GF-D8 (cell line): ENCODE data around the gene COL4A6.

Experiments
- DNase-seq: peaks from one replicate; lab custom pipeline; 2025; lab: John Stamatoyannopoulos, UW

COL4A6 gene

DNA sequence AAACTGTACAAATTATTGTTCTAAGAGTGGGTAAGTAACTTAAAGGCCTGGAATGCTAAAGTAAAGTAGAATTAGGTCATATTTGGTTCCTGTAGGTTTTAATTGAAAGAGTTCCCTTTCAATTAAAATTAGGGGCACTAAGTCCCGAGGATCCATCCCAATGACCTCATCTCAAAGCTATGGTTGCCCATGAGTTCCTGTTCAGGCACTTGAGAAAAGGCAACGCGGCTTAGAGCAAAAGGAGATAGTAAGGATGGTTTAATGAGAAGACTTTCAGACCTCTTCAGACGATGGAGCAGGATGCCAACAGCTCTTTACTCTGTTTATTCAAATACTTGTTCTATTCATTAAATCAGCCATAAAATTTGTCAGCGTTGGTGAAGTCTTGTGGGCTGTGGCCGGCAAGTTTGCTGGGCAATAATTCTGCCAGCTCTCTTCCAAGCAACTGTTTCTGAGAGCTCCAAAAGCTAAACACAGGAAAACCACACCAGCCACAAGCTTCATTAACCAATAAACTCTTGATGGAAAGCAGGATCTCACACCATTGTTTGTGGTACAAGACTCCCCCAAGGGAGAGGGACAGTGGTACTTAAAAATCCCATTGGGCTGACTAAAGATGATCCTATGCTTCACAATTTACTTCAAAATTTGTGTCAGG lies 167.4 kb downstream of the COL4A6 start:
- no peak for DNase-seq

DNA sequence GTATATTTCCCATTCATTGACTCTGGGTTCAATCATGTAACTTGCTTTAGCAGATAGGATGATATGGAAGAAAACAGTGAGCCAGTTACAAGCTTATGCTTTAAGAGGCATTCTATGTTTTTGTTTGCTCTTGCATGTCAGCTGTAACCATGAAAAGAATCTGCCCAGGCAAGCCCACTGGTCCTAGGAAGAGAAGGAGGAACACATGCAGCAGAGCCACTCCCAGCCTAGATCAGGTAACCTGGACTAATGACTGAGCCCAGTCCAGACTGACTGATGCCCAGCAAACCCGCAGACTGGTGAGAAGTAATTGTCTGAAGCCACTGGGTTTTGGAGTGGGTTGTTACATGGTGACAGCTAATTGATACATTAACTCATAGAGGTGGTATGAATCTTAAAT lies 167.9 kb downstream of the COL4A6 start:
- DNase-seq, result no peak

DNA sequence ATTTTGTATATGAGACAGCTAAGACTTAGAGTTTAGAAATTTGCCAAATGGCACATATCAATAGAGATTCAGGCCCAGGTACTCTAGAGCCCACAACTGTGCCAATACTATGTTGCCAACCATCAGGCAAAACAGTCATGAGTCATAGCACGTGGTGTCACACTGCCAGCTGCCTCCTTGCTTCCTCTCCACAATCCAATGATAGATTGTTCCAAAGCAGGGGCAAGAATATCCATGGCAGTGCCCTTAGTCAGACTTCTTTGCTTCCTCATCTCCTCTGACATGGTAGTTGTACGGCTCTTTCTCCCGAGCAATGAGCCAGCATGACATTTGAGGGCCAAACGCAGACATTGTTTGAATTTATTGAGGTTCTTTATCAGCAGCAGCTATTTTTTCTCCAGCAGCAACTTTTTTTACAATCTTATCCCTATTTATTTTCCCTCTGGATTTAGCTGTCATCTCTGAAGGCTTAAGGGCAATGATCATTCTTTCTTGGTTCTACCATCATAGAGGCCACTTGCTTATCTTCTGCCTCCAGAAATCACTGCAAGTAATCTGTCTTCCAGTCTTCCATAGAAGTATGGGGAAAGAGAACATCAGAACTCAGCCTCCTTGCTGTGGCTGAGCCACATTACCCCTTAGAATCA lies 169.7 kb downstream of the COL4A6 start:
- no peak for DNase-seq

DNA sequence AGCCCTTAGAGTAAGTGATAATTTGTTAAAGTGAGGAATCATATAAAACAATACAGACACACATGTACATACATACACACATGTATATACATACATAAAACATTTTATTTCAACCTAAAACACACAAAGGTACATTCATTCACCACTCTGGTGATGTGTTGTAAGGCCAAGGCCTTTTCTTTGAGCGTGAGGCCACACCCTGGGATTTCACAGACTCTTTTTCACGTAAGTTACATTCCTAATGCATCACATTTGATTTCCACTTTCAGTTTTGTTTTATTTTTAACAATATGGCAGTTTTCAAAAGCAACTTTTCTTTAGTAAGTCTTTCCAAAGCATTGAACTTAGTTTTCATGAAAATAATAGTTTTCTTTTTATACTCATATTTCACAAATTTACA lies 170.7 kb downstream of the COL4A6 start:
- DNase-seq, result no peak

DNA sequence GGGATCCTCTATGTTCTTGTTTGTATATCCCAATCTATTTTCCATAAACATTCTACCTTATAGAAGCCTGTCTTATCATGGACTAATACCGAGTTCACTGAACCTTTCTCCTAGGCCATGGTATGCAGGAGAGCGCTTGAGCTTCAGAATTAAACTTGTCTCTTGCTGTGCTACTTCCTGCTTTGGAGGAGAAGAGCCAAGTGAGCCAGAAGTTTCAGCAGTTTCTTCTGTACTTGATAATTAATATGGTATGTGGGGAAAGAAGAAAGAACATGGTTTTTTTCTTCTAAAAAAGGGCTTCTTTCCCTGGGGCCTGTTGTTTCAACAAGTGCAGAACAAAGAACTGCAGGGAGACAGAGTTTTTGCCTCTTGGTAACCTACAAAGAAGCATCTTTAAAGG lies 173.8 kb downstream of the COL4A6 start:
- DNase-seq, result no peak

DNA sequence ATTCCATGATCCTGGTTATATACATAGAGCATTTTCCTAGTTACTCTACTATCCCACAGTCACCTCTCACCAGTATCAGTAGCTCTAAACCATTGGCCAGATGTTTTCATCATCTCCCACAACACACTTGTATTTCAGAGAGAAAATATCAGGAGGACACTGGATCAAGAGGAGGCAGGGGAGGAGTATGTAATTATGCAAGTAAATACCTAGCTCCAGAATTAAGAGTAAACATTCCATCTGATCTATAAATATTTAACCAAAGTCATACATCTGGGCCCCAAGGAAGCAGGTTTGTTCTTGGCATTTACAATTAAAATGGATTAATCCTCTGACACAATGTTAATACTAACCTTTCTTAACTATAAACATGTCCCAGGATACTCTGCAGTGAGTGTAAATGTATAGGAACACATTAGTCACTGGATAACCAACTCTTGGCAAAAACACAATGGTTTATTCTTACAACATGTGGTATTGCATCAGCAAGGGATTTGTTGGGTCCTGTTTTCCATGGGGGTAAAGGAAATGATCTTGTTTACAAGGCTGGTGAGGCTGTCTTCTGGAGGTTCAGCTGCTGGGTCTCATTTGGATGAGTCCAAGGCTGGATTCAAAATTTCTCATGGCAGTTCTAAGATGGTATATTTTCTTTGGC lies 176.5 kb downstream of the COL4A6 start:
- DNase-seq, result no peak

DNA sequence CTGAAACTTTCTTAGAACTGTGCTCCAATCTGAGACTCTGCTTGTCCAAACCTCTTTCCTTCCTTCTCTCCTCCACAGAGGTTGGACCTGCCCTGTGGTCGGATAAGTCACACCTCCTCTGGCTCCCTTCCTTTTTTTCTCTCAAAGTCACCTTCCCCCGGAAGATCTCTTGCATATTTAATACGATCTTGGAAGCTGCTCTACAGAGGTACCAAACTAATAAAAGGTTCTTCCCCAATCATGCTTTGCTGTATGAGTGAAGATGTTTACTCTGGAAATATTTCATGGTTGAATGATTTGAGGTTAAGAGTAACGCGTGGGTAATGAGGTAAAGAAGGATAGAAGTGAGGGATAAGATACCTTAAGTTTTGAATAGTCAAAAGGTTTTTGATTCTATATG lies 180.7 kb downstream of the COL4A6 start:
- no peak for DNase-seq

DNA sequence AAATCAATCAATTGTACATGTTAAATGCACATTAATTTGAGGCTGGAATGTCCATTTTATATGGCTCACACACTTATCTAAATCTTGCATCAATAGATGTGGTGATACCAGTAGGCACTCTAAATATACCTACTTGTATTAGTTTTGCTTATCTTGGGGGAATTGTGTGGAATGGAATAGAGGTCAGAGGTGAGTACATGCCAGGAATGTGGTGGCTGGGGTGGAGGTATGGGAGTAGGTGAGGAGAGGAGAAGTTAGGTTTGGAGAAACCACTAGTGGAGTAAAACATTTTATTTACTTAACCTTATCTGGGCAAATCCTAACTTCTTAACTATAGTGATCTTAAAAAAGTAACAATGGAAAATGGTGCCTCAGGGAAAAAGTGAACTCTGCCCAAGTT lies 183.6 kb downstream of the COL4A6 start:
- DNase-seq, result no peak

DNA sequence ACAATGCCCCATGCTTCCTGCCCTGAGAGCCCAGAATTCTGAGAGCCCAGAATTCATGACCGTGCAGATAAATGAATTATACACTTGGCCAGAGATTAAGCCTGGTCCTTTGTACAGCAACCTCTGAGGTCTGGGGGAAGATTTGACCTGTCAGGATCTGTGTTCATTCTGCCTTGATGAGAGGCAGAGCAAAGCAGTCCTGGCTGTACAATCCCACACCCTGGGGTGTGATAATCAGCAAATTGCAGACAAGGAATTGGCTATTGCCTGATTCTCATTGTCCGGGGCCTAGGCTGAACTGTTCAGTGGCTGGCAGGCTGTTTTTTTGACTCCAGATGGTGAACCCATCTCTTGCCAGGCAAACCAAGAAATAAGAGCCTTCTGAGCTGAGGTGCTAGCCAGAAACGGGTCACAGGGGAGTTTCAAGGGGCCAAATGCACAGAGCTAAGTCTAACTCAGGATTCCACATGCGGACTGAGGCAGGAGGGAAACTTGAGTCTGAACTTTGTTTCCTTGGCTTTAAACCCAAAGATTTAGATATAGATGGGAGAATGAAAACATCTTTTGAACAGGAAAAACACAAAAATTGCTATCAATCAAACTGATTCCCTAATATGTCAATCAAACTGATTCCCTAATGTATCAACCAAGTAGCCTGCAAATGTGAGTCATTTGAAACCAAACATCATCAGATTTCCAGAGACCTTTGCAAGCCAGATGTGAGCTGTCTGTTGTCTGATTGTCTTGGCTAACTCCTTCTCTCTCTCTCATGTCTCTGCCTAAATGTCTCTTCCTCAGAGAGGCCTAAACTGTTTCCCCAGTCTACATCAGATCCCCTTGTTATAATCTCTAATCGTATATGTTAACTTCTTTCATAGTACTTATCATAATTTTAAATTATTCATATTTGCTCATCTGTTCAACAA lies 187.3 kb downstream of the COL4A6 start:
- DNase-seq, result no peak

DNA sequence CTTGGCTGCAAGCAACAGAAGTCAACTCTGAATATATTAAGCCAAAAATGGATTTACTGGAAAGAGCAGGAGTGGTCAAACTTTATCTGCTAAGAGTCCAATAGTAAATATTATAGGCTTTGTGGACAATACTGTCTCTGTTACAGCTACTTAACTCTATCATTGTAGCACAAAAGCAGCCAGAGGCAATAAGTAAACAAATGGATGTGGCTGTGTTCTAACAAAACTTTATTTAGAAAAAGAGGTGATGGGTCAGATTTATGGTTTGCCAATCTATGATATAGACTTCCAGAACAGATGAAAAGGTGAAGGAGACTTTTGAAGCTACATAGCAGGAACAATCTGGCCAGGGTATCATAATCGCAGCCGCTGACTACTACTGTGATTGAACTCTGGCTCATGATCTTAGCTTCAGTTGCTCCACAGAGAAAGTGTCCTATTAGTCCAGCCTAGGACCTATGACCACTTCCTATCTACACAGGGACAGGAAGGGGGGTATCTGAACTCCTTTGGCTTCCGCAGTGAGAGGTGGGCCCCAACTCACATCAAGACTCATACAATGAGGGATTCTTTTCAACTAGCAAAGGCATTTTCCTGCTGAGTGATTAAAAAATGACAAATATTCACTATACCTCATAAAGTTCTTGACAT lies 191.8 kb downstream of the COL4A6 start:
- DNase-seq, result no peak

DNA sequence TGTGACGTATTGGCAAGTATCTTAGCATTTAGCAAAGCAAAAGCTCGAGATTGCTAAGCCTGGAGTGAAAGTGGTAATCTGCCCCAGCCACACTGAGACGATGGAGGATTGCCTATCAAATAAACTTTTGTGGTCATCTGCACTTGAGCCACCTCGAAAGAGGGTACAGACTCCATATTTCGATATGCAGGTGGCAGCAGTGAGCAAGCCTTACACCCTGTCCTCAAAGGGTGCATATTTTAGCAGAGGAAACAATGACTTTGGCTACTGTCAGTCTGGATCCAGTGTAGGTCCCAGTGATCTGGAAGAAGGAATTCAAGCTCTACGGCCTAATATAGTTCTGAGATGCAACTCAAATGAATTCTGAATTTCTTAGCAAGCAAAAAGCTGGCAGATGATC lies 192.8 kb downstream of the COL4A6 start:
- no peak for DNase-seq

DNA sequence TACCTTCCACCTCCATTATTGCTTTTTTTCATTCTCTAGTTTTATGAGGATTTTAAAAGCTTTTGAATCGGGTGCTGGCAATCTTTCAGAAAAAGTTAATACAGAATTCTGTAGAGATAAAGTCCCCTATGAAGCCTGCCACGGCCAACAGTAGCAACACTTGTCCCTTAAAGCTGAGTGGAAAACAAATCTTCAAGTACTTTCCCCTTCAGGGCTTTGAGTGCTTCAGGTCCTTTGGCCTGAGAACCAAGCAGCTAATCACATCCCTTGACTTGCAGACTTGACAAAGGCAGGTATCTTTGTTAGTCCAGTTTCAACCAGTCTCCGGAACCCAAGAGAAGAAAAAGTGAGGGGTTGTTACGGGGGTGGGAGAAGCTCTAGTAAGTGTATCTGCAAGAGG lies 202.2 kb downstream of the COL4A6 start:
- DNase-seq, result no peak

DNA sequence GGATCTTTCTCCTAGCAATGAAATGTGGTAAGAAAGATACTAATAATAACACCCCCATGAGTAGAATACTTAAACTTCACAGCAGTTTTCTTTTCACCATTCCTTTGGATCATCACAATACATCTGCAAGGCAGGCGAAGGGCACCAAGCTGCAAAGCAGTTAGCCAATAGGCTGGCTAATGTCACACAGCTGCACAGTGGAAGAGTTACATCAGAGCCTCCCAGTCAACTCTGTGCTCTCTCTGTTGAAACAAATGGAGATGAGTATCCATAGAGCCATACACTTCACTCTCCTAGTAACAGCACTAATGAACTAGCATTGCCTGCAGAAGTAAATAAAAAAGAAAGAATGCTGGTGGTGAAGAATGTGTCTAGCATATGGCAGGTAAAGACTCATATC lies 207.6 kb downstream of the COL4A6 start:
- DNase-seq, result no peak

DNA sequence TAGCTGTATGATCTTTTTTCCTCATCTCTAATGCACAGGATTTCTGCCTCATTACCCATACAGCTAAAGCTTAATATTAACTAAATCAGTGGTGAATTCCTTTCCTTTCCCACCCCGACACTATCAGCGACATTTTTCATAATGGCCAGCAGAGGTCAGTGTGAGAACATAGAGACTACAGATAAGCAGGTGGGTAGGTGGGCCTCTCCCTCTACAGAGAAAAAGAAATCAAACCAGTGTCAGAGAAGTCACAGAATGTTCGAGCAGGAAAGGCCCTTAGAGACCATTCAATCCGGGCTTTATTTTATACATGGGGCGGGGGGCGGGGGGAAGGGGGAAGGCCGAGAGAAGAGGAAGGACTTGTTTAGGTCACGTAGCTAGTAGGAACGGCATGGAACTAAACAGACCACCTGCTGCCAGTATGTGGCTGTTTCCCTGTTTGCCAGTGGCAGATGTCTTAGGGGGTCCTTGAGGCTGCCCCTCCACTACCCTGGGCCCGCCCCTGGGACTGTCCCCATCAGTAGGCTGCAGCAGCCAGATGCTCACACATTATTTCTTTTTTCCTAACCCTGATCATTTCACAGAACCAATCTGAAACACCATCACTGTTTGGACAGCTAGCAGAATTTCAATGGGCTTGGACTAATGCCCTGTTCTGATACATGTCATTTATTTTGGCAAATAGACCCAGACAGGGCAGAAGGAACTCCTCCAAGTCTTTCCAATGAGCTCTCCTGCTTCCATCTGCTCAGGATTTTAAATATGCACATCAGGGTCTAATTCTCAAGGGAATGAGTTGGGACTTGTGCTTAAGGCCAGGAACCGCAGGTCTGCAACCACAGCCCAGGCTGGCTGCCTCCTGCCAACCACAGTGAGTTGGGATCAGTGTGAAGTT lies 213.2 kb downstream of the COL4A6 start:
- DNase-seq, result no peak

DNA sequence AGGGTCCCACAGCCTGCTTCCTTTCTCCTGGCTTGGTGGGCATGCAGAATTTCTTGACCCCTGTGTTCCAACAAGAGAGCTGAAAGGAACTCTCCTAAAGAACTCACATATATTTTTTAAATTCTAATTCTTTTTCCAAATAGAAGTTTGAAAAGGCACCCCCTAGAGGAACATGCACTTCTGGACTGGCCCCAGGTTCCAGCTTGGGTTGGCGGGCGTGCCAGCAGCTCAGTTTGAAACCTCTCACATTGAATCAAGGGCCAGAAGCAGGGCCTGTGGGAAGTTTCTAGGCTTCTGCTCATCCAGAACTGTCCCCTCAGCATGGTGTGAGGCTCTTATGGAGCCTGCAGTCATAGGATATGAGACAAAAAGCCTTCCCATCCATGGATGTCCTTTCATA lies 214.0 kb downstream of the COL4A6 start:
- DNase-seq, result no peak

DNA sequence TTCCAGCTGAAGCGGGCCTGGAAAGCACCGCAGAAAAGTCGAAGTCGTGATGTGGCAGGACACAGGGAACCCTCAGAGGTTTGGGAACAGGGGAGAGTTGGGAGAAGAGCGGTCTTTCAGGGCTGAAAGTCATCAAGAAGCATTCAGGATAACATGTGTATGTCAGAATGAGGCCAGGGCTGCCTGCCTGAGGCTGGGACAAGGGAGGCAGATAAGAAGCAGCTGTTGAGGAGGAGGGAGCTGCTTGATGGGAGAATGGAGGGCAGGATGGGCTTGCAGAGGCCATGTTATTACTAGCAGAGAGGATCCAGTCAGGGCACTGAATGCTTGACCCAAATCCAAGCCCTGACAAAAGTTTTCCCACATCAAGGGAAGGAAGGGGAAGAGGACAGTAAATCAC lies 214.6 kb downstream of the COL4A6 start:
- DNase-seq, result no peak

DNA sequence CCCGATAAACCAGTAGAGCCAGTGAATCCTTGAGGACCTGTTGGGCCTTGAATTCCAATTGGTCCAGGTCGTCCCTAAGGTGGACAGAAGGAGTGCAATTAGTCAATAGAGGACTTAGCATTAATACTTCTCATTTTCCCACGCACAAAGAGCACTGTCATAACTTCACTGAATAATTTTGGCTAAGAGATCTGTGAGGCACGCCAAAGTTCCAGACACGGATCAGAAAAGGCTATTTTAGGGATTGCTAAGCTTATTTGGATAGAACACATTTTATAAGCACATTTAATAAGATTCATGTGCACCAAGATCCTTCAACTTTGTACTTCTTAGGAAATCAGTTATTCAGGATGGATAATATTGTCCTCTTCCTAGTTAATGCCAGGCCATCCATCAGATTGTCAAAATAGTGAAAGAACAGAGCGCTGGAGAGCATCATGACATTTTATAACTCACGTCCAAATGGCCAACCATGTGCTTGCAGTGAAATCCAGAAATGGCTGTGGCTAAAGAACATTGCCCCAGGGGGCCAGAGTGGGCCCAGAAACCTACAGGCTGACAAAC lies 216.8 kb downstream of the COL4A6 start:
- DNase-seq, result no peak

DNA sequence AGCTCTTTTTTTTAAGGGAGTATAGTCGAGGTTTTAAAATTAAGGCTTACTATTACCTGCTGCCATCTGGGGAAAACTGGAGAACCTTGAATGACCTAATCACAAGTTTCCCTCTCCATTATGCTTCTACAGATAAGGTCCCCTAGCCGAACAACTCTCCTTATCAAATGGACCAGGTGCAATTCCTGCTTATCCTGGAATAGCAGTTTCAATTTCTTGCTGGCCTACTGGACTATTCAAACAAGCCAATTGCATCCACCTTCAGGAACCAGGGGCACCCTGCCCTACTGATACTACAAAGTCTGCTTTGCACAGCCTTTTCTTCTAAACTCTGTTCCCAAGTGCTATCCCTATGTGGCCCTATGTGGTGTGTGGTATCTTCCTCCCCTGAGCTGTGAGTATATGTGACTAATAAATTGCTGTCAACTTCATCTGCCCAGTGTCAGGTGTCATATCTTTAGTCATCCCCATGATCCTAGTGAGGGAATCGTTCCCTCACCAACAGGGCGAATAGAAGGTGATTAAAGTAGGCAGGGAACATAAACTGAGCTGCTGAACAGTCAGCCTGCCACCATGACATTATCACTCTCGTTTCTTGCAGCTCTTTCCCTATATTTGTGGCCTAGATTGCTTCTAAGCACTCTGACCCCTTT lies 218.1 kb downstream of the COL4A6 start:
- DNase-seq, result no peak

DNA sequence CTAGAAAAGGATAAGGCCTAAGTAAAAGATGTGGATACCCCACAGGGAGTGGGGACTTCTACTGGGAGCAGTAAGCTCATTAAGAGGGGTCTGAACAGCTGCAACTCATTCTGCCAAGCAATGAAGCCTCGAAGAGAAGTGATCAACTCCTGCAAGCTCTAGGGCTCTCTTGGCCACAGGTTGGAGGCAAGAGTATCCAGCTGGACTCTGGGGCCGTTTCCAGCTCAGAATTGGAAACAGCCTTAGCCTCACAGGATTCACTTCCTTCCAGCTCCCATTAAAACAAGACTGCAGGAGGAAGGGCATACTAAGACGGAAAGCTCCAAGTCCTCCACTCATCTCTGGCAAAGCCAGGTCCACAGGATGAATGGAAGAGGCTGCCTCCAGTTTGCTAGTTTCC lies 220.3 kb downstream of the COL4A6 start:
- DNase-seq, result no peak

DNA sequence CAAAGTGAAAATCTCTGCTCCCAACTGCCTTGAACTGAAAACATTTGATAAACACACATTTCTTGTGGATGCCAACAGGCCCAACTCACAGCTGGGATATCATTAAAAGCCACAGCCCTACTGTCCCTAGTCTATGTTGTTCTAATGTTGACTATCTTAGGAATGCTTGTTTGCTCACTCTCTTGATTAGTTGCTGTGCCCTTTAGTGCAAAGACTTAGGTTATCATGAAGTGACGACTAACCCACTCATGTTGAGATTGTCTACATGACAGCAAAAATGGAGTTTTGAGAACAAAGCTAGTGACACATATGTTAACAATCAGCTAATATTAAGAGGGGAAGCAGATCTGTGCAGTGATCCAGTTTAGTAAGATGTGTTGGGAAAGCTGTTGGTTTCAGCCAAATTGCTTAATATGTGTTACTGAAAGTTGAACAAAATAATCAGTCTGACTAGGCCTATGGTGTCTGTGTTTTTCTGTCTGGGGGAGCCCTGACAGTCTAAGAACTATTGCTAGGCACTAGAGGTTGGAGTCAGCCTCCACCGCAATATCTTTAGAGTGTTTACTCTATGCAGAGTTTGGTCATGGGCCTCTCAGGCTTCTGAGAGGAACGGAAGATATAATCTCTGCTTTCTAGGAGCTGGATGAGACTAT lies 221.2 kb downstream of the COL4A6 start:
- DNase-seq, result no peak
